Adrenal gland (tissue), 5 donors: Measurements from ENCODE around the gene ZIC3.

Source experiments
- POLR2A ChIP-seq, 2 donors: fragments of 450-650 bp; IDR thresholded peaks; one replicate each; pipeline ENCODE4 v1.6.1; 2017; ENCODE audit warnings: antibody characterized with exemption in 2 of 2, mild to moderate bottlenecking in 2 of 2, moderate library complexity in 1 of 2
- TF ChIP-seq, protein P1 (sequence below), 6 experiments: fragments of 450-650 bp in 4 of 6; fragments of 200-600 bp in 2 of 6; sonication (generic) in 1 of 6; IDR thresholded peaks; 1 replicate in 5 of 6; 2 replicates in 1 of 6; pipeline versions ENCODE4 v1.5.1 to v1.8.0; 2016 to 2021; ENCODE audit warnings: antibody characterized with exemption in 6 of 6, mild to moderate bottlenecking in 2 of 6, moderate library complexity in 1 of 6
- donor health status: DM: no; HTN: no; CAD: no.

DNA sequence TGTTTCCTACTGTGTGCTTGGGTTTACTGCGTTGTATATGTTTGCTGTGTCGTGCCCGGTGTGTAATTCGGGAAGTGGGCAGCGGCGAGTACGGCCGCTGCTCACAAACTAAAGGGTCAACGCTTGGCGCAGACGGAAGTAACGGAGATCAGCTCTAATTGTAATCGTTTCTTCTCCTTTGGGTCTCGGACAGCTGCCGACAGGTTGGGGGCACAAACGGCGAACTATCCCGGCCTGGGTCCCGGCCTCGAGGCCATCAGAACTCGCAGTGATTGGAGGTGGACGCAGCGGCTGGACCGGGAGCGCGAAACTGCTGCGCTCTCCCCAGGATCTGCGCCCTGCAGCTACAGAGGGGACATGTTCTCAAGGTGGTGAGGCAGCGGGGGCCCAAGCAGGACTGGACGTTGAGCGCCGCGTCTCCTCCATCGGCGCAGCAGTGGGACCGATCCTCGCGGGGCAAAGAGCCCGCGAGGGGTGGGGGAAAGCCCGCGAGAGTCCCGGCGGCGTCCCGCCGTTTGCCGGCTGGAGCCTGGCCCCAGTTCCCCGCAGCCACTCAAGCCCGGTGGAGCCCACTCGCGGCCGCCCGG, 516 bp upstream of the ZIC3 start:
- TF ChIP-seq, protein P1, sequence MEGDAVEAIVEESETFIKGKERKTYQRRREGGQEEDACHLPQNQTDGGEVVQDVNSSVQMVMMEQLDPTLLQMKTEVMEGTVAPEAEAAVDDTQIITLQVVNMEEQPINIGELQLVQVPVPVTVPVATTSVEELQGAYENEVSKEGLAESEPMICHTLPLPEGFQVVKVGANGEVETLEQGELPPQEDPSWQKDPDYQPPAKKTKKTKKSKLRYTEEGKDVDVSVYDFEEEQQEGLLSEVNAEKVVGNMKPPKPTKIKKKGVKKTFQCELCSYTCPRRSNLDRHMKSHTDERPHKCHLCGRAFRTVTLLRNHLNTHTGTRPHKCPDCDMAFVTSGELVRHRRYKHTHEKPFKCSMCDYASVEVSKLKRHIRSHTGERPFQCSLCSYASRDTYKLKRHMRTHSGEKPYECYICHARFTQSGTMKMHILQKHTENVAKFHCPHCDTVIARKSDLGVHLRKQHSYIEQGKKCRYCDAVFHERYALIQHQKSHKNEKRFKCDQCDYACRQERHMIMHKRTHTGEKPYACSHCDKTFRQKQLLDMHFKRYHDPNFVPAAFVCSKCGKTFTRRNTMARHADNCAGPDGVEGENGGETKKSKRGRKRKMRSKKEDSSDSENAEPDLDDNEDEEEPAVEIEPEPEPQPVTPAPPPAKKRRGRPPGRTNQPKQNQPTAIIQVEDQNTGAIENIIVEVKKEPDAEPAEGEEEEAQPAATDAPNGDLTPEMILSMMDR (IDR thresholded peaks at IDR 0.05), result no peak
- TF ChIP-seq POLR2A (IDR thresholded peaks at IDR 0.05), result no peak
